ENCODE results near the gene BRSK1.
A peak's percentile ranks its signal among the peaks of the same experiment; 100 is the strongest.

The BRSK1 gene

DNA sequence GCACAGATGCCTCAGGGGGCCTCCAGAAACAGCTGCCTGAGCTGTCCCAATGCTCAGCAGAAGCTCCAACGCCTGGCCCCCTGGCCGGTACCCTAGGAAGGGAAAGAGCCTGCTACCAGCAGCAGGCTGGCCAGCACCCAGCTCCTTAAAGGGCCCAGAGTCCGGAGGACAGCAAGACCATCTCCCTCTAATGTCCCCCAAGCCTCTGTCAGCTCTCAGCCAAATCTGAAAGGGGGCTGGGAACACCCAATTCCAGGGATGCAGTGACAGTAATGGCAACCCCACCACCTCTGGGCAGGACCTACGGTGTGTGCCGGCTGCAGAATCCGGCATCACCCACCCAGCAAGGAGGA lies 29.2 kb upstream of the BRSK1 start:
- peak; percentile 58 for DNase-seq

DNA sequence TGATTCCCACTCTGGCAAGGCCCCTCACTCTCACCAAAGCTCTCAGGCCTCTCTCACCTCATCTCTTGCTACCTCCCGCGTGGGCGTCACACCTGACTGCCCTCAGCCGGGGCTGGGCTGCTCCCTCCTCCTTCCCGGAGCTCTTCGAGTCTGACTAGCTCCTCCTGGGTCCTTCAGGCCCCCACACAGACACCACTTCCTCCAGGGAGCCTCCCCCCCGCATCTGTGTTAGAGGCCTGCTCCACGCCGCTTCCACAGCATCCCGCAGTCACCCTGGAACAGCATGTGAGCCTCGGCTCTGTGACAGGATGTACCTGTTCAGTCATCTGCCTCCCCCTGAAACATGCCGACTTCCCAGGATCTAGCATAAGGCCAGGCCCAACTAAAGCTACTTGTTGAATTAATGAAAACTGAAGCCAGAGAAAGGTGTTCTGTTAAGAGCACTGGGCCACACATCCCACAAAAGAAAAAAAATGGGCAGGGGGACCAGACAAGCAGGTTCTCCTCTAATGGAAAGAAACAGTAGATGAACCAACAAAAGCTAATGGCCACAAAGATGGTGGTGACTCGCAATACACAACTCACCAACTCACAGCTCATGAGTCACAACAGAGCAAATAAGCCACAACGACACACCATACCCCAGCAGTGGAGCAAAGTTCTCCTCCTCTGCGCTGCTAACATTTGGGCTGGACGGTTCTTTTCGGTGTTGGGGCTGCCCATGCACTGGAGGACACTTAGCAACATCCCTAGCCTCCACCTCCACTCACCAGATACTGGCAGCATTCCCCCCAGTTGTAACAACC lies 28.0 kb upstream of the BRSK1 start:
- DNase-seq: peak; percentile 79

DNA sequence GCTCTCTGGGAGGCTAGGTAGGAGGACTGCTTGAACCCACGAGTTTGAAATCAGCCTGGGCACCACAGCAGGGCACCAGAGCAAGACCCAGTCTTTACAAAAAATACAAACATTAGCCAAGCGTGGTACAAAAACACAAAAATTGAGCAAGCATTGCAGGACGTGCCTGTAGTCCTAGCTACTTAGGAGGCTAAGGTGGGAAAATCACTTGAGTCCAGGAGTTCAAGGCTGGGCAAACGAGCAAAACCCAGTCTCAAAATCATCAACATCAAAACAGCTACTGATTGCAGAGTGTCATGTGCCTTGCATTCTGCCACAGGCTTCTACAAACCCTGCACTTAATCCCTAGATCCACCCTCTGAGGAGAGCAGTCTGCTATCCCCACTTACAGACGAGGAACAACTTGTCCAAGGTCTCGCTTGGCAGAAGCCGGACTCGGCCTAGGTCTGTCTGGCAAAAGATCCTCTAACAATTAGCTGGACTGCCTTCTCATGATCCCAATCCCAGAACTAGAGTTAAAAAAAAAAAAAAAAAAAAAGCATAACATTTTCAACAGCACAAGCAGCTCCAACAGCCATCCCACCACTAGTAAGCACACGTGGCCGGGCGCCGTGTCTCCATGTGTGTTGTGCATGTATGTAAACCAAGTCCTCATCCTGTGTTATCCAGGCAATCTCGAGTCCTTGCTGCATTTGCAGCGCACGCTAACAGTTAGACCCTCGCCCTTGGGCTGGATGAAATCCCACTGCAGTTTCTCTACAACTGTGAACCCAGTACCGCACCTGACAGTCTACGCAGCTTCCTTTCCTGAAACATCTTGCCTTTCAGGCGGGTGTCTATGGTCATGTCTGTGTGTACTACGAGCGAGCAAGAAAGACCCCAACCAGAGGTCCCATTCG lies 27.0 kb upstream of the BRSK1 start:
- no peak for DNase-seq

DNA sequence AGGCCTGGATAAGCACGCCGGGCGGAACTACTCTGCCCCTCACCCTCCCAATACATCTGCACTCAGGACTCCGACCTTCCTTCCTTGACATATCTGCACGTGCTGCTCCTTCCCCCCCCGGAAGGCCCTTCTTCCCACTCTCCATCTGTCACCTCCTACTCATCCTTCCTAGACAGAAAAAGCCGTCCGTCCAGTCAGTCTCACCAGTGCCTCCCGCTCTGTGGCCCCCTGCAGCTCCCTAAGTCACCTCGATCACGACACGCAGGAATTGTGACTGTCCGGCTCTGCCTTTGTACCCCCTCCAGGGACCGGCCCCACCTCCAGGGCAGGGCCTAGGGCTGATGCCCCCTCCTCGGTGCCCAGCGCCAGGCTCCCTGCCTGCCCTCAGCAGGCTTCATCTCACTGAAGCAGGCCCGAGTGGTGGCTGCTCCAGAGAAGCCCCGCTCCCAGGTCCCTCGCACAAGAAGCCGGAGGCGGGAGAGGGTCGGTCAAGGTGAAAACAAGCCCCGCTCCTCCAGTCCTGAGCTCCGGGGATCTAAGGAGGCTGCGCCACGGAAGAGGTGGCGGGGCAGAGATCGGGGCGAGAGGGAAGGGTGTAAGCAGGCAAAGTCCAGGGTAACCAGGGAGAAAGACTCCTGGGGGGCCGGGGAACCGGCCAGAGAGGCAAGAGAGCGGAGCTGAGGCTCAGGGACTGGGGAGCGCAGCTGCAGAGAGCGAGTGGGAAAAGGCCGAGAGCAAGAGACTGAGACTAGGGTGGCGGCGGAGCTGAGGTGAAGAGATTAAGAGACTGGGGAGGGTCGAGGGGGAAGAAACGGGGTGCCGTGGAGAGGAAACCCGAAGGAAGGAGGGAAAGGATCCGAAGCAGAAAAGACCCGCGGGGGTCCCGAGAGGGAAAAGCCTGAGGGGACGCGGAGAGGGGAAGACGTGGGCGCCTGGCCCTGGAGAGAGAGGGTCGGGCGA lies 26.1 kb upstream of the BRSK1 start:
- peak; percentile 67 for DNase-seq

DNA sequence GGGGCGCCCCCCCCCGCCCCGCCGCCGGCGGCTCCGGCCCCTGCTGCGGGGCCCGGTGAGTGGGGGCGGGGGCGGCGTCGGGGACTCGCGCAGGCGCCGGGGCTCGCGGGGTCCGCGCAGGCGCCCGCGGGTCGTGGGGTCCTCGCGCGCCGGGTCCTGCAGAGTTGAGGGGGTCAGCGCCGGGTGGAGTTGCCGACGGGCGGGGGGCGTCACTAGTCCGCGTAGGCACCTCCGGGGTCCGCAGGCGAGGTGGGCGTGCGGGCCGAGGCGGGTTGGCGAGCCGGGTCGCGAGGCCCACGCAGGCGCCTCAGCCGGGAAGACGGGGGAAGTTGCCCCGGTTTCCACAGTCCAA lies 25.3 kb upstream of the BRSK1 start:
- DNase-seq: peak; percentile 58

DNA sequence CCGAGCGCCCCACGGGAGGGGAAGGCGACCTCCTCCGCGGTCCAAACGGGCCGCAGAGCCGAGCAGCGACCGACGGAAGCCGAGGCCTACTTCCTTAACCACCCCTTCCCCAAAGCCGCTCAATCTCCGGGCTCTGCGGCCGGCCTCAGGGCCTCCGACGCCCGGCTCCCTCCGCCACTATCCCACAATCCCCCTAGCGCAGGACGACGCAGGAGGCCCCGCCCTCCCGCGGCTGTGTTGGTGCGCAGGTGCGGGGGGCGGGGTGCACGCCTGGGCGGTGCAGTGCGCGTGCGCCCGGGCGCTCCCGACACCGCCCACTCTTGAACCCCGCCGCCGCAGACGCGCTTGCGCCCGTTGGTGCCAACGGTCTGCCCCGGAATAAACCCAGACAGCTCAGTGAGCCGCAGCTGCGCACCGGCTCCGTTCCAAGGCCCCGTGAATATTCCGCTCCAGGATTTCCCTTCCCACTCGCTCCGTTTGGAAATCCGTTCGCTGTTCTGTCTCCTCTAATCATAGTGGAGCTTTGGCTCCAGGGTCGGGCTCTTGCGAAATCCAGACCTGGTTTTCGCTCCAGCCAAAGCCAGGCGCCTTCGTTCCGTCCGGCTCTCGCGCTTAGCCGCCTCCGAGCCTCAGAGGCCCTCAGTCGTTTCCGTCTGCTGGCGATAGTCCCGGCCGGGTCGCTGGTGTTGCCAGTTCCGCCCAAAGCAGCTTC lies 24.8 kb upstream of the BRSK1 start, which contains the start of gene PPP6R1:
Gene PPP6R1 (minus strand): TSS at position 190 of the 712 bp plus-strand sequence. CDS start 11,914 bp downstream, outside the sequence.
- DNase-seq: peak; percentile 99

DNA sequence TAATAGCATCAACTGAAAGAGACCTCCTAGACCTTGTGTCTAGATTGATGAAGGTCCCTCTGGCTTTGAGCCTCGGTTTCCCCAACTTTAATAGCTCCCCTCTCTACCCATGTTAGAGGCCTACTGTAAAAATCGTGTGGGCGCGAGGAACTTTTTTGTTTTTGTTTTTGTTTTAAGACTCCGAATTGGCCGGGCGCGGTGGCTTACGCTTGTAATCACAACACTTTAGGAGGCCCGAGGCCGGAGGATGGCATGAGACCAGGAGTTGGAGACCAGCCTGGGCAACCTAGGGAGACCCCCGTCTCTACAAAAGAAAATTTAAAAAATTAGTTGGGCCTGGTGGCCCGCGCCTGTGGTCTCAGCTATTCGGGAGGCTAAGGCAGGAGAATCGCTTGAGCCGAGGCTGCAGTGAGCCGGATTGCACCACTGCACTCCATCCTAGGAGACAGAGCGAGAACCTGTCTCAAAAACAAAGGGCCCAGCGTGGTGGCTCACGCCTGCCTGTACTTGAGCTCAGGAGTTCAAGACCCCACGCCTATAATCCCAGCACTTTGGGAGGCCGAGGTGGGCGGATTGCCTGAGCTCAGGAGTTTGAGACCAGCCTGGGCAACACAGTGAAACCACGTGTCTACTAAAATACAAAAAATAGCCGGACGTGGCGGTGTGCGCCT lies 24.1 kb upstream of the BRSK1 start:
- no peak for DNase-seq

DNA sequence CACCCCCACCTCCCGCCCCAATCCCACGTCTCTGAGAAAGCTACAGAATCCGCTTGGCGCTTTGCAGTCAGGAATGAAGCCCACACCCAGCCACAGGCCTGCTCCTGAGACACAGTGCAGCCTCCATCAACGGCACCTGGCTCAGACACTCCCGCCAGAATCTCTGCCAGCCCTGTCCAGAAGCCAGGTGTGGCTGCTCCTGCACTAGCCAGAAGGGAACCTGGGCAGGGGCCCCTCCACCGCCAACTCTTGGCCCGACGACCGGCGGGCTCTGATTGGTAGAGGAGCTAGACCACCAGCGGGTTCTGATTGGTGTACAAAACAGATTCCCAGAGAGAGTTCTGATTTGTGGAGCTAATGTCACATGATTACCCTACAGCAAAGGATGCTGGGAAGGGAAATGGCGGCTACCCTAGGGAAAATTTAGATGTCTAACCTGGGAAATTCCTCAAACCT lies 22.1 kb upstream of the BRSK1 start:
- no peak for DNase-seq

DNA sequence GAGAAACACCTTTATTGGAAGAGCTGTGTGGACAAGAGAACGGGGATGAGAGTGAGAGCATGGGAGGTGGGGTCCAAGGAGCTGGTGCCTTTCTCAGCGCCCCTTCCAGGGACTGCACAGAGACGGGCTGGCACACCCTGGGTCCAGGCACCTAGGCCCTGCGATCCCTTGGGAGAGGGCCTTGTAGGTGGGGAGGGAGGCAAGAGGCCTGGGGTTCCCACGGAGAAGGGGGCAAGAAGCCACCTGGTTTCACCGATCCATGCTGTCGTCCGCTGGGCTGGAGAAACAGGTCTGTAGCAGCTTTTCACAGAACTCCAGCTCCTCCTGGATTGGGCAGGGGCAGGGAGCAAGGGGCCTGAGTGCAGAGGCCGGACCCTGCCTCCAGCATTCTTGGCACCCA lies 21.4 kb upstream of the BRSK1 start:
- no peak for DNase-seq

DNA sequence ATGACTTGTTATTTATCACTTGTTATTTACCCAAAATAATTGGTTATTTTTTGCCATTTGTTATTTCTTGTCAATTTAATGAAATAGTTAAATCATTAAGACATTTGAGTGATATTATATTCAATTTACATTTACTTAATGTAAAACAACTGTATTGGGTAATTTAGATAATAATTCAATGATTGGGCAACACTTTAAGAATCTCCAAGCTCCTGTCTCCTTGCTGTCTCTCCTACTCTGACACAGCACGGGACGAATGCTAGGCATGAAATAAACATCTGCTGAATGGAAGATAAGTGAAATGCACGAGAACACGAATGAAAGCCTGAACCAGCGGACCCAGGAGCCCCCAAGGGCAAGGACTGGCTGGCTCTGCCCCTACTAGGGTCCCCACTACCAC lies 19.3 kb upstream of the BRSK1 start:
- no peak for DNase-seq

DNA sequence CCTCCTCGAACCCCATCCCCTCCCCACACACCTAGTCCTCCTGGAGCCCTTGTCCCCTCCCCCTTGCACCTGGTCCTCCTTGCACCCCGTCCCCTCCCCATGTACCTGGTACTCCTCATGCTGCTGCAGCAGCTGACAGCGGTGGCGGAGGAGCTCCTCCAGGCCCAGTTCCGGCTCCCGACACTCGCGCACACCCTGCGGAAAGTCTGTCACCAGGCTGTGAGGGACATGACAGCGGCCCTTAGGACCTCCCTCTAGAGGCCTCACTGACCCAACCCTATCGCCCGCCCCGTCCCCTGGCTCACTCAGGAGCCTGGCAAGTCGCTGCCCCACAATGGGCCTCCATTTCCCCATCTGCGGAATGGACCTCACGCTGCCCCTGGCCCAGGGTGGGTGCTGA lies 18.6 kb upstream of the BRSK1 start:
- DNase-seq: no peak

DNA sequence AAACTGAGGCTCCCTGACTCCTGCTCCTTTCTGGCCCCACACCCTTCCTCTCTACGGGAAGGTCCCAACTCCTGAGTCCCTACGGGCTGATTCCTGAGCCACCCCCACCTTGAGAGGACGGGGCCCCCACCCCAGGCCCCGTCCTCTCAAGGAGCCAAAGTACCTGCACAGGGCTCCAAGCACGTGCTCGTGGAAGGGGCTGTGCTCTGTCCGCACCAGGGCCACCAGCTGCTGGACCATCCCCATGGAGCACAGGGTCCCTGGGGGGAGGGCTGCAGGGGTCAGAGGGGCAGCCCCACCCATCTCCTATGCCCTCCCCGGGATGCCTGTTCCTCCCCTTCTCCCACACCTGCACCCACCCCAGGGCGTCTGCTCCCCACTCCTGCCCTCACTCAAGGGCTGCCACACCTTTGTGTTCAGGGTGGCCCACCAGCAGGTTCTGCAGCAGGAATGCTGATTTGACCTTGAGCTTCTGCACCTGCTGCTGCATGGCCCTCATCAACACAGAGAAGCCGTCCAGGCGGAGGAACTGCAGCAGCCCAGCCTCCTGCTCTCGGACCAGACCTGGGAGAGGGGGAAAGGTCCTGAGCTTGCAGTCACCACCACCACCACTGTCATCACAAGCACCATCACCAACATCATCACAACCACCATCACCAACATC lies 17.9 kb upstream of the BRSK1 start:
- no peak for DNase-seq

DNA sequence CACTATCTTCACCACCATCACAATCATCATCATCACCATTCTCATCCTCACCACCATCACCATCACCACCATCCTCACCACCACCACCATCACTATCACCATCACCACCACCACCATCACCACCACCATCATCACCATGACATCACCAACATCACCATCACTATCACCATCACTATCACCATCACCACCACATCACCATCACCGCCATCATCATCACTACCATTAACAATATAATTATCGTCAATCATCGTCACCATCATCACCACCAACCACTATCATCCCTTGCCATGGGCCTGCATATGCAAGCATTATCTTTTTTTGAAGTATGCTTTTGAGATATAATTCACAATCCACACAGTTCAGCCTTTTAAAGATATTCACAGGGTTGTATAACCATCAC lies 17.4 kb upstream of the BRSK1 start:
- DNase-seq: no peak

DNA sequence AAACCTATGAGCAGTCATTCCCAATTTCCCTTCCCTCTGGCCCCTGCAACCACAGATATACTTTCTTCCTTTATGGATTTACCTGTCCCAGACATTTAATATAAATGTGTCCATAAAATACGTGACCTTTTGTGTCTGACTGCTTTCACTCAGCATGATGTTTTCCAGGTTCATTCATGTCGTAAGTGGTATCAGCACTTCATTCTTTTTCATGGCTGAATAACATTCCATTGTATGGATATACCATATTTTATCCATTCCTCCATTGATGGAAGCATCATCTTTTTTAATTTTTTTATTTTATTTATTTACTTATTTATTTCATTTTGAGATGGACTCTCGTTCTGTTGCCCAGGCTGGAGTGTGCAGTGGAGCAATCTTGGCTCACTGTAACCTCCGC lies 17.0 kb upstream of the BRSK1 start:
- no peak for DNase-seq

DNA sequence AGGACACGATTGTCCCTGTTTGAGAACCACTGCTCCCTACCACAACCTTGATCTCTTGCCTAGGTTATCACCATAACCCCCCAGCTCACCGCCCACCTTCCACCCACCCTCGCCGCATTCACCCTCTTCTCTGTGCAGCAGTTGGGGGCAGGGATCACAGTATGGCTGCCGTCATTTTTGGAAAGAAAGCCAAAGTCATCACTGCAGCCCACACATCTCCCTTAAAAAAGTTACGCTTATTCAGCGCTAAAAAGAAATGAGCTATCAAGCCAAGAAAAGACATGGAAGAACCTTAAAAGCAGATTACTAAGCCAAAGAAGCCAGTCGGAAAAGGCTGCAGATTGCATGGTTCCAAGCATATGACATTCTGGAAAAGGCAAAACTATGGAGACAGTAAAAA lies 14.5 kb upstream of the BRSK1 start:
- DNase-seq: no peak

DNA sequence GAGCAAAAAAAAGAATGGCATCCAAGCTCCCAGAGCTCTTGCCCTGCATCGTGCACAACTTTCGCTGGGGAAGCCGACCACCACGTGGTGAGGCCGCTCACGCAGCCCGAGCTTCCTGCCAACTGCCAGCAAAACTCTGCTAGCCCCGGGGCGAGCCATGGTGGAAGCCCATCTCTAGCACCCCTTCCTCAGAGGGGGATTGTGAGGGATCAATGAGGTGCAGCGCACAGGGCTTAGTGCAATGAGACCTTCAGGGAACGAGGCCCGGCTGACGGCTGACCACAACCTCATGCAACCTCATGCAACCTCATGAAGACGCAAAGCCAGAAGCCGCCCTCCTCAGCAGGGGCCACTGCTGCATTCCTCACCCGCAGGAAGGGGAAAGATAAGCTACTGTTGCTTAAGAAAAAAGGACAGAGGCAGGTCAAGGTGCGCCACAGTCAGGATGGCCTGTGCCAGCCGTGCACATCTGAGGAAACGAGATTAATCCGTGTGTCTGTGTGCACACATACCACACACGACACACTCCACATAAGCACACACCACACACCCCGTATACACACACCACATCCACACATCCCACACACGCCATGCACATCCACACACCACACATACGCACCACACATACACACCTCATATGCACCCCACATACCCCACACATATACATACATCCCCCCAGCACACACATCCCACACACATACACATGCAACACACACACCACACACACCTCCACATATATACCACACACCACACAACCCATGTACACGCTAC lies 13.4 kb upstream of the BRSK1 start:
- no peak for DNase-seq

DNA sequence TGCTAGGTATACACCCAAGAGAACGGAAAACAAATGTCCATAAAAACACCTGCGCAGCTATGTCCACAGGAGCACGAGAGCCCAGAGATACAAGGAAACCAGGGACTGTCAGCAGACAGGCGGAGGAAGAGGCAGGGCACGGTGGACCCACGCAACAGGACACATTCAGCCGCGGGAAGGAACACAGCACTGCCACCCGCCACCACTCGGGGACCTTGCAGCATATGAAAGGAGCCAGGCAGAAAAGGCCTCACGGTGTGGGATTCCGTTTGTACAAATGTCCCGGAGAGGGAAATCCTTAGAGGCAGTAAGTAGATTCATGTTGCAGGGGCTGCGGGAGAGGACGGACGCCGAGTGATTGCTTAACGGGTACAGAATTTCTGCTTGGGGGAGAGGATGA lies 11.7 kb upstream of the BRSK1 start:
- no peak for DNase-seq

DNA sequence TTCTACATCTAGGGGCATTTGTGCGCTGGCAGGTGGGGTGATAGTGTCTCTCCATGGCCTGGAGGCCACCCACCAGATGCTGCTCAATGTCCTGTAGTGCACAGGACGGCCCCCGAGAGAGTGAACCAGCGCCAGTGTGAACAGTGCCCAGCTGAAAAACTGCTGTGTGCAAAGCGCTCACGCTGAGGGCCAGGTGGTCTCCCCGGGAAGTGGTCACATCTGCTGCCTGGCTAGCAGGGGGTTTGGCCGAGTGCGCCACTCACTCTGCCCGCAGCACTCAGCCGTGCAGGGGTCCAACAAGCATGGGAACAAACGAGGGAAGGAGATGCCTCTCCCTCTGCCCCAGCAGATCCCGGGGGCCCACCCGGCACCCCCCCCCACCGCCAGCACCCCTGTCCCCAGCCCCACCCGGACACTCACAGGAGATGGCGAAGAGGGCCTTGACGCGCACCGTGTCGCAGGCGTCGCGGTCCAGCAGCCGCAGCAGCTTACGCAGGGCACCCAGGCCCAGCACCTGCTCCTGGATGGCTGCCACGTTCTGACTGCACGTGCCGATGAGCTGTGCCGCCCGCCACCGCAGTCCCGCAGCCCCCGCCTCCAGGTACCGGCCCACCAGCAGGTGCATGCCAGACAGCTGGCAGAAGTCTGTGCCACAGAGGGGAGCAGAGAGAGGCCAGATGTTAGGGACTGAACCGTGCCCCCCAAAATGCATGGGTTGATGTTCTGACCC lies 9.7 kb upstream of the BRSK1 start:
- DNase-seq: no peak

DNA sequence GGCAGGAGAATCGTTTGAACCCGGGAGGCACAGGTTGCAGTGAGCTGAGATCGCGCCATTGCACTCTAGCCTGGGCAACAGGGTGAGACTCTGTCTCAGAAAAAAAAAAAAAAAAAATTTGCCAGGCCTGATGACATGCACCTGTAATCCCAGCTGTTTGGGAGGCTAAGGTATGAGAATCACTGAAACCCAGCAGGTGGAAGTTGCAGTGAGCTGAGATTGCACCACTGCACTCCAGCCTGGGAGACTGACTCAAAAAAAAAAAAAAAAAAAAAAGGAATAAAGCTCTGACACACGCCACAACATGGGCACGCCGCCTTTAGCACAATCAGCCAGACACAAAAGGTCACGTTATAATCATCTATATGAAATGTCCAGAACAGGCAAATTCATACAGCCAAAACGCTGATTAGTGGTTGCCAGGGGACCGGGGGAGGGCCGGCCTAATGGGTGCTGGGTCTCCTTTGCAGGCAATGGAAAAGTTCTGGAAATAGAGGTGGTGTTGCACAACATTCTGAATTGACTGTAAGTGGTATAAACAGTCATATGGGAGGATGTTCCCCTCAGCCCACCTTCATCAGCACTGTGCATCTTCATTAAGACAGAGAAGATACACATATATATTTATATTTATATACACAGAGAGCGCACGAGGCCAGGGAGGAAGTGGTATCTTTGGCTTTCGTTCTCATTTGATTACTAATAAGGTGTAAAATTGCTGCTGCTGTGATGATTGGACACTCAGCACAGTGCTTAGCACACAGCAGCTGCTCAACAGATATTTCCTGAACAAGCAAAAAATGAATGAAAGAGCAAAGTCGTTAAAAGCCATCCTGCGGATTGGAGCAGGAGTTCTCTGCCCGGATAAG lies 7.7 kb upstream of the BRSK1 start:
- no peak for DNase-seq
